WTC11 (cell line): Measurements from ENCODE around the gene DCAF5. TPM values are rescaled to one million over a fixed set of nuclear protein-coding genes. Genes with fewer than 3 reads are reported as not detected.

ENCODE experiments used
- ATAC-seq: fragments of 200-7000 bp; cut with Tn5 transposase; 2 replicates; pipeline ENCODE4 v1.10.0; 2021; ENCODE audit warnings: mild to moderate bottlenecking, moderate library complexity
- CTCF ChIA-PET: fragments of 300-600 bp; sonication (Branson Sonifier 250); formaldehyde crosslinking; loops from one replicate; lab custom pipeline; 2021; ENCODE audit warnings: antibody characterized with exemption; lab: Charles Lee
- POLR2A ChIA-PET: fragments of 350-600 bp; sonication (Branson Sonifier 250); formaldehyde crosslinking; loops from one replicate; lab custom pipeline; 2021; ENCODE audit warnings: antibody characterized with exemption; lab: Charles Lee
- DNase-seq: peaks from one replicate; pipeline ENCODE4 v3.0.0; 2021; ENCODE audit warnings: low spot score
- H3K27ac Mint-ChIP-seq: 2 replicates; pipeline ENCODE4 v1.8.0; 2021; ENCODE audit warnings: mixed read lengths
- H3K27me3 Mint-ChIP-seq: 2 replicates; pipeline ENCODE4 v1.8.0; 2021; ENCODE audit warnings: low read depth, mild to moderate bottlenecking, moderate library complexity, mixed read lengths
- H3K36me3 Mint-ChIP-seq: 2 replicates; pipeline ENCODE4 v1.8.0; 2021; ENCODE audit warnings: mixed read lengths
- H3K4me1 Mint-ChIP-seq: 2 replicates; pipeline ENCODE4 v1.8.0; 2022; ENCODE audit warnings: mixed read lengths
- H3K4me3 Mint-ChIP-seq: 2 replicates; pipeline ENCODE4 v1.8.0; 2021; ENCODE audit warnings: mild to moderate bottlenecking, moderate library complexity, mixed read lengths
- H3K9me3 Mint-ChIP-seq: 2 replicates; pipeline ENCODE4 v1.8.0; 2021; ENCODE audit warnings: mixed read lengths
- CREM ChIP-seq: sonication (generic); formaldehyde crosslinking; IDR thresholded peaks from 2 replicates; pipeline ENCODE4 v1.8.1; 2022; ENCODE audit warnings: mild to moderate bottlenecking, missing genetic modification reagents, moderate library complexity
- FOXP1 ChIP-seq: sonication (generic); formaldehyde crosslinking; IDR thresholded peaks from 2 replicates; pipeline ENCODE4 v1.8.0; 2022; ENCODE audit warnings: missing genetic modification reagents, mild to moderate bottlenecking, moderate library complexity, borderline replicate concordance
- HMGXB4 ChIP-seq: sonication (generic); formaldehyde crosslinking; IDR thresholded peaks from 2 replicates; pipeline ENCODE4 v1.8.1; 2023; ENCODE audit warnings: mild to moderate bottlenecking, moderate library complexity, missing genetic modification reagents
- MLX ChIP-seq: sonication (generic); formaldehyde crosslinking; IDR thresholded peaks from 2 replicates; pipeline ENCODE4 v1.8.1; 2023; ENCODE audit warnings: mild to moderate bottlenecking, missing genetic modification reagents, moderate library complexity
- NFATC4 ChIP-seq: fragments of 250-450 bp; sonication (Bioruptor Pico); IDR thresholded peaks from 2 replicates; pipeline ENCODE4 v1.9.0; 2021; ENCODE audit warnings: mild to moderate bottlenecking
- NR1H2 ChIP-seq: sonication (generic); formaldehyde crosslinking; IDR thresholded peaks from 2 replicates; pipeline ENCODE4 v1.9.0; 2021; ENCODE audit warnings: mild to moderate bottlenecking, moderate library complexity, missing genetic modification reagents
- NR2C2 ChIP-seq: sonication (generic); formaldehyde crosslinking; IDR thresholded peaks from 2 replicates; pipeline ENCODE4 v1.8.0; 2022; ENCODE audit warnings: mild to moderate bottlenecking, missing genetic modification reagents
- RELA ChIP-seq: sonication (generic); formaldehyde crosslinking; IDR thresholded peaks from 2 replicates; pipeline ENCODE4 v1.8.1; 2022; ENCODE audit warnings: missing genetic modification reagents, mild to moderate bottlenecking, borderline replicate concordance
- RORB ChIP-seq: fragments of 250-450 bp; sonication (Bioruptor Pico); IDR thresholded peaks from 2 replicates; pipeline ENCODE4 v1.9.0; 2021; ENCODE audit warnings: mild to moderate bottlenecking
- STAT6 ChIP-seq: sonication (generic); formaldehyde crosslinking; conservative IDR thresholded peaks from 2 replicates; pipeline ENCODE4 v1.8.1; 2023; ENCODE audit warnings: mild to moderate bottlenecking, low read depth, missing genetic modification reagents, moderate library complexity
- ZNF138 ChIP-seq: sonication (generic); formaldehyde crosslinking; conservative IDR thresholded peaks from 2 replicates; pipeline ENCODE4 v1.8.1; 2022; ENCODE audit warnings: mild to moderate bottlenecking, moderate library complexity, missing genetic modification reagents
- ZNF219 ChIP-seq: sonication (generic); formaldehyde crosslinking; IDR thresholded peaks from 2 replicates; pipeline ENCODE4 v1.8.0; 2023; ENCODE audit warnings: missing genetic modification reagents, mild to moderate bottlenecking, borderline replicate concordance
- ZNF317 ChIP-seq: sonication (generic); formaldehyde crosslinking; IDR thresholded peaks from 2 replicates; pipeline ENCODE4 v1.8.1; 2023; ENCODE audit warnings: low read depth, mild to moderate bottlenecking, moderate library complexity, missing genetic modification reagents, borderline replicate concordance
- ZNF423 ChIP-seq: fragments of 250-450 bp; sonication (Bioruptor Pico); IDR thresholded peaks from 2 replicates; pipeline ENCODE4 v2.1.2; 2022; ENCODE audit warnings: mild to moderate bottlenecking, moderate library complexity
- ZNF425 ChIP-seq: fragments of 250-450 bp; sonication (Bioruptor Pico); conservative IDR thresholded peaks from 2 replicates; pipeline ENCODE4 v1.9.0; 2021; ENCODE audit warnings: mild to moderate bottlenecking
- total RNA-seq: library from RNA; stranded (reverse); gene quantifications from 3 replicates; pipeline ENCODE4 v1.2.3, GENCODE V29; 2021
- TF ChIP-seq, protein P1 (sequence below): sonication (generic); formaldehyde crosslinking; conservative IDR thresholded peaks from 2 replicates; pipeline ENCODE4 v1.8.1; 2022; ENCODE audit warnings: mild to moderate bottlenecking, missing genetic modification reagents
- TF ChIP-seq, protein P2 (sequence below): sonication (generic); formaldehyde crosslinking; IDR thresholded peaks from 2 replicates; pipeline ENCODE4 v1.8.0; 2022; ENCODE audit warnings: missing genetic modification reagents
- TF ChIP-seq, protein P3 (sequence below): fragments of 200-600 bp; IDR thresholded peaks from 2 replicates; pipeline ENCODE4 v1.8.0; 2022; ENCODE audit warnings: antibody characterized with exemption

DCAF5 gene
- total RNA-seq, 1 experiment from 2014 or later: 30.3 TPM

DNA sequence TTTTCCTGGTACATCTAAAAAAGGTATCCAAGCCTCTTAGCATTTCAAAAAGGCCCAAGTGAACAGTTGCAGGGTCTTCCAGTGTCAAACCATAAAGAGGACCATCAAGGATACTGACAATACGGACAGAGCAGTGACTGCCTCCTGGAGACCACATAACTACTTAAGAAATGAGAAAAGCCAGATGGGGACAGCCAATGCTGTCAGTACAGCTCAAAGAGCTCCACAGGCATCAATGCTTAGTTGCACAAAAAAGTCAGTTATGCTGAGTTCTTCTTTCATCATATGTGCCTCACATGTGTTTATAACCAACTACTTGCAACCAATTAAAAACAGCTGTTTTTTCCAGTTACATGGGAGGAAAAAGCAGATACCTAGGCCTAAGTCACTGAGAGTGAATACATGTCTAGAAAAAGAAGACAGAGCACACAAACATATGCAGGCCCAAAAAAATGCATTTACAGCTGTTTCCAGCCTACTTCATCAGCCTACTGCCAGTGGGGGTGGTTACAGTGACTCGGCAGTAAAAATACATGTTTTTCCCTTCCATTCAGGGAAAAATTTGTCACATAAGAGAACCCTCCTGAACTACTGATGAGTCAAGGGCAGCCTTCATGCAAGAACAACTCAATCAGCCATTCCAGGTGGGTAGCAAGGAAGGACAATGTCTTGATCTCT, 84.0 kb downstream of the DCAF5 start:
- CTCF ChIA-PET: interaction anchor here (0.9 kb wide), 1 partner anchor 61 kb away, joined by 3 read pairs; no protein-coding TSS in a partner anchor
- no peaks in the 10 kb centered on the region for H3K27me3 Mint-ChIP-seq
- ATAC-seq: no peak
- H3K9me3 Mint-ChIP-seq: no peaks in the 10 kb centered on the region
- H3K4me1 Mint-ChIP-seq: peaks cover 17% of the 10 kb centered on the region
- peaks cover 4% of the 10 kb centered on the region for H3K36me3 Mint-ChIP-seq
- H3K4me3 Mint-ChIP-seq: no peak overlapping the region
- TF ChIP-seq, protein P1, sequence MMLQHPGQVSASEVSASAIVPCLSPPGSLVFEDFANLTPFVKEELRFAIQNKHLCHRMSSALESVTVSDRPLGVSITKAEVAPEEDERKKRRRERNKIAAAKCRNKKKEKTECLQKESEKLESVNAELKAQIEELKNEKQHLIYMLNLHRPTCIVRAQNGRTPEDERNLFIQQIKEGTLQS (CRISPR knock-in tag): no peak
- TF ChIP-seq ZNF317 (CRISPR knock-in tag) (no peak), STAT6 (no peak), RELA (CRISPR knock-in tag) (no peak), MLX (CRISPR knock-in tag) (no peak), NR2C2 (CRISPR knock-in tag) (no peak), ZNF219 (CRISPR knock-in tag) (no peak), ZNF138 (CRISPR knock-in tag) (no peak), FOXP1 (CRISPR knock-in tag) (no peak), HMGXB4 (CRISPR knock-in tag) (no peak), NFATC4 (CRISPR knock-in tag) (no peak), CREM (CRISPR knock-in tag) (no peak), NR1H2 (CRISPR knock-in tag) (no peak), RORB (CRISPR knock-in tag) (no peak), ZNF423 (CRISPR knock-in tag) (no peak), ZNF425 (CRISPR knock-in tag) (no peak)
- TF ChIP-seq, protein P2, sequence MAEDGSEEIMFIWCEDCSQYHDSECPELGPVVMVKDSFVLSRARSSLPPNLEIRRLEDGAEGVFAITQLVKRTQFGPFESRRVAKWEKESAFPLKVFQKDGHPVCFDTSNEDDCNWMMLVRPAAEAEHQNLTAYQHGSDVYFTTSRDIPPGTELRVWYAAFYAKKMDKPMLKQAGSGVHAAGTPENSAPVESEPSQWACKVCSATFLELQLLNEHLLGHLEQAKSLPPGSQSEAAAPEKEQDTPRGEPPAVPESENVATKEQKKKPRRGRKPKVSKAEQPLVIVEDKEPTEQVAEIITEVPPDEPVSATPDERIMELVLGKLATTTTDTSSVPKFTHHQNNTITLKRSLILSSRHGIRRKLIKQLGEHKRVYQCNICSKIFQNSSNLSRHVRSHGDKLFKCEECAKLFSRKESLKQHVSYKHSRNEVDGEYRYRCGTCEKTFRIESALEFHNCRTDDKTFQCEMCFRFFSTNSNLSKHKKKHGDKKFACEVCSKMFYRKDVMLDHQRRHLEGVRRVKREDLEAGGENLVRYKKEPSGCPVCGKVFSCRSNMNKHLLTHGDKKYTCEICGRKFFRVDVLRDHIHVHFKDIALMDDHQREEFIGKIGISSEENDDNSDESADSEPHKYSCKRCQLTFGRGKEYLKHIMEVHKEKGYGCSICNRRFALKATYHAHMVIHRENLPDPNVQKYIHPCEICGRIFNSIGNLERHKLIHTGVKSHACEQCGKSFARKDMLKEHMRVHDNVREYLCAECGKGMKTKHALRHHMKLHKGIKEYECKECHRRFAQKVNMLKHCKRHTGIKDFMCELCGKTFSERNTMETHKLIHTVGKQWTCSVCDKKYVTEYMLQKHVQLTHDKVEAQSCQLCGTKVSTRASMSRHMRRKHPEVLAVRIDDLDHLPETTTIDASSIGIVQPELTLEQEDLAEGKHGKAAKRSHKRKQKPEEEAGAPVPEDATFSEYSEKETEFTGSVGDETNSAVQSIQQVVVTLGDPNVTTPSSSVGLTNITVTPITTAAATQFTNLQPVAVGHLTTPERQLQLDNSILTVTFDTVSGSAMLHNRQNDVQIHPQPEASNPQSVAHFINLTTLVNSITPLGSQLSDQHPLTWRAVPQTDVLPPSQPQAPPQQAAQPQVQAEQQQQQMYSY (CRISPR knock-in tag): no peak
- TF ChIP-seq, protein P3, sequence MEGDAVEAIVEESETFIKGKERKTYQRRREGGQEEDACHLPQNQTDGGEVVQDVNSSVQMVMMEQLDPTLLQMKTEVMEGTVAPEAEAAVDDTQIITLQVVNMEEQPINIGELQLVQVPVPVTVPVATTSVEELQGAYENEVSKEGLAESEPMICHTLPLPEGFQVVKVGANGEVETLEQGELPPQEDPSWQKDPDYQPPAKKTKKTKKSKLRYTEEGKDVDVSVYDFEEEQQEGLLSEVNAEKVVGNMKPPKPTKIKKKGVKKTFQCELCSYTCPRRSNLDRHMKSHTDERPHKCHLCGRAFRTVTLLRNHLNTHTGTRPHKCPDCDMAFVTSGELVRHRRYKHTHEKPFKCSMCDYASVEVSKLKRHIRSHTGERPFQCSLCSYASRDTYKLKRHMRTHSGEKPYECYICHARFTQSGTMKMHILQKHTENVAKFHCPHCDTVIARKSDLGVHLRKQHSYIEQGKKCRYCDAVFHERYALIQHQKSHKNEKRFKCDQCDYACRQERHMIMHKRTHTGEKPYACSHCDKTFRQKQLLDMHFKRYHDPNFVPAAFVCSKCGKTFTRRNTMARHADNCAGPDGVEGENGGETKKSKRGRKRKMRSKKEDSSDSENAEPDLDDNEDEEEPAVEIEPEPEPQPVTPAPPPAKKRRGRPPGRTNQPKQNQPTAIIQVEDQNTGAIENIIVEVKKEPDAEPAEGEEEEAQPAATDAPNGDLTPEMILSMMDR: no peak
- TF ChIP-seq, all 79 proteins: peak for 0
- POLR2A ChIA-PET: interaction anchor here (0.7 kb wide), 2 partner anchors 87 to 133 kb away, joined by 5 to 9 read pairs; no protein-coding TSS in a partner anchor
- DNase-seq: no peak
- peak overlapping the region; percentile 91 for H3K27ac Mint-ChIP-seq
